ENCODE measurements around the gene RARS2.
A peak's percentile ranks its signal among the peaks of the same experiment; 100 is the strongest.
"Not testable (repeated sequence)": the region's sequence is repeated elsewhere in the genome, so short reads cannot be mapped to it uniquely, and the experiment has no call there.

The RARS2 gene

DNA sequence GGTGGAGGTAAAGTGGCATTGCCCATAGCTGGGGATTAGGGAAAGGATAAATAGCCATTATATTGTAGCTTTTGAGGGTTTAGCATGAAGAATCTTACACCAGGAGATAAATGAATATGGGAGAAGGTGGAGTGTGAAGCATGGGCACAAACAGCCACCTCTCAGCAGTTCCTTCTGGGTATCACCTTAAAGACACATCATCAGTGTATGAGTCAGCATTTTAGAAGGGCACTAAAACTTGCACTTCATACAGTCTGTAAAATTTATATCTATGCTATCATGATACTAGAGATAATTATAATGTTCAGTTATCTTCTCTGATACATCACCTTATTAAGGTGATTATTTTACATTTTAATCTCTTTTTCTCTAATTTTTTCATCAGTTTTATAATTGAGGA, 91.7 kb downstream of the RARS2 start:
- DNase-seq (ENCODE audit: low read depth): no peak

DNA sequence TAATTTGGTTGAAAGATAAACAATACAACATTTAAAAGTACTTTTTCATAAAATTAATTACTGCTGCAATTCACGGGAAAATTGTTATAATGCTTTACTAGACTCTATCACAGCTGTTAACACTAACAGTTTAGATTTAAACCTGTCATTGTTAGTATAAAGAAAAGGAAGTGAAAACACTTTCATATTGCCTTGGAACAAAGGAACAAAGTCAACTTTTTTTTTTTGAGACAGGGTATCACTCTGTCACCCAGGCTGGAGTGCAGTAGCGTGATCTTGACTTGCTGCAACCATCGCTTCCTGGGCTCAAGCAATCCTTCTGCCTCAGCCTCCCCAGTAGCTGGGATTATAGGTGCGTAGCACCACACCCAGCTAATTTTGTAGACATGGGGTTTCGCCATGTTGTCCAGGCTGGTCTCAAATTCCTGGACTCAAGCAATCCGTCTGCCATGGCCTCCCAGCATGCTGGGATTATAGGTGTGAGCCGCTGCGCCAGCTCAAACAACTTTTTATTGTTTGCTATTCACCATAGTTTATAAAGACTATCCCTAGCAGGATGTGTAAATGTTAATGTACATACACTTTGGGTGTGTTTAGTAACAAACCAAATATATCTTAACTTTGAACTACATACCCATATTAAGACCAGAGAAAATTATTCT, 94.9 kb downstream of the RARS2 start:
- DNase-seq (ENCODE audit: low read depth): no peak

GRCh38 chr6:87489326-87489725, 100.5 kb downstream of the RARS2 start:
- DNase-seq (ENCODE audit: low read depth): not testable (repeated sequence)

GRCh38 chr6:87487555-87487954, 102.2 kb downstream of the RARS2 start:
- no peak for DNase-seq (ENCODE audit: low read depth)

DNA sequence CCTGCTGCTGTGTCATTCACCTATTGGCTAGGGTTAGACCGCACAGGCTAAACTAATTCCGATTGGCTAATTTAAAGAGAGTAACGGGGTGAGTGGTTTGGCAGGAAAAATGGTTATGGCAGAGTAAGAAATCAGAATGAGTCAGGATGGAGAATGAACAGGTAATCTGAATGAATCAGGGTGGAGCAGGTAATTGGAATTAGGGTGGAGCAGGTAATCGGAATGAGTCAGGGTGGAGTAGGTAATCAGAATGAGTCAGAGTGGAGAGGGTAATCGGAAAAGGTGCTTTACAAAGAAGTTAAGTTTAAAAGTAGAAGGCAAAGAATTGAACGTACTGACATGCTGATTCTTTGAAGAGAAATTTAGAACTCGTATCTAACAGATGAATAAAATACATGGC, 105.3 kb downstream of the RARS2 start:
- no peak for DNase-seq (ENCODE audit: low read depth)

GRCh38 chr6:87483929-87484328, 105.9 kb downstream of the RARS2 start:
- DNase-seq (ENCODE audit: low read depth): no peak

GRCh38 chr6:87482366-87482765, 107.4 kb downstream of the RARS2 start:
- no peak for DNase-seq (ENCODE audit: low read depth)

- DNase-seq (ENCODE audit: low read depth): no peak
Measured at GRCh38 chr6:87481931-87482330, 107.9 kb downstream of the RARS2 start.

DNA sequence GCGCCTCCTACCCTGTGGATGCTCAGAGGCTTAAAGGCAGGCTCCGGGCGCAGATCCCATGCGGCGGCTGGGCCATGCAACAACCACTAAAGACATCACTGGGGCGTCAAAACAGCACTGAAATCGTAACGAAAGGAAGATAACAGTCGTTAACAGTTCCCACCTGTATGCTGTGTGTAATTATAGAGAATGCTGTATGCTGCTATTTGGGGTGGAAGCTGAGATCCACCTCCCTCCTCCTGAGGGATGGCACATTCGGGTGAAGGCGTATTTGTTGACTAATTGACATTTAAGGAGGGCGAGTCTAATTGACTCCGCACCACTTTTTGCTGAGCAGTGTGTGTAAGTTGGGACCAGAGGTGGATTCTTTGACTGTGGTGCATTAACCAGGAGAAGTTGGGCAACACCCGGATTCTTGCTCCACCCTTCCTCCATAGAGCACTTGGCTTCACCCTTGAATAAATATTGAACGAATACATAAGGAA, 116.3 kb downstream of the RARS2 start:
- no peak for DNase-seq (ENCODE audit: low read depth)

- DNase-seq (ENCODE audit: low read depth): peak; percentile 79
Measured at GRCh38 chr6:87472525-87473418, 117.0 kb downstream of the RARS2 start, which contains the start of gene SLC35A1. Gene SLC35A1, plus strand, starts transcription at chr6:87472974. Its CDS starts 30 bp downstream, at chr6:87473004.

GRCh38 chr6:87465051-87465450, 124.7 kb downstream of the RARS2 start:
- no peak for DNase-seq (ENCODE audit: low read depth)

All from activated T-cell treated with anti-CD3 and anti-CD28 coated beads for 24 hours (primary cell).